ENCODE measurements around the gene DHRS2. TPM values are rescaled to one million over a fixed set of nuclear protein-coding genes. Genes with fewer than 3 reads are reported as not detected.

Gene DHRS2
- total and polyA plus RNA-seq, 2 of the 13 experiments (the other 11 are each of a cell fraction or from before 2014, with no cell fraction given): 1,621 to 3,021 TPM

GRCh38 chr14:23631702-23632460 lies 4.3 kb upstream of the DHRS2 start (continued):
- TF ChIP-seq PLRG1 (conservative IDR thresholded peaks at IDR 0.05) (no peak), ZSCAN5A (CRISPR knock-in tag; IDR thresholded peaks at IDR 0.05; ENCODE audit: borderline replicate concordance) (peak; percentile 64), NPAS2 (CRISPR knock-in tag; IDR thresholded peaks at IDR 0.05; ENCODE audit: borderline replicate concordance) (no peak), CEBPG (CRISPR knock-in tag; IDR thresholded peaks at IDR 0.05) (peak; percentile 40), E2F5 (CRISPR knock-in tag; conservative IDR thresholded peaks at IDR 0.05) (no peak), RNF219 (CRISPR knock-in tag; IDR thresholded peaks at IDR 0.05) (no peak), CC2D1A (CRISPR knock-in tag; IDR thresholded peaks at IDR 0.05) (peak; percentile 47; the same call in 1 of the 2 replicates), HES4 (CRISPR knock-in tag; IDR thresholded peaks at IDR 0.05; ENCODE audit: borderline replicate concordance) (no peak), ZNF782 (CRISPR knock-in tag; IDR thresholded peaks at IDR 0.05; ENCODE audit: borderline replicate concordance) (peak; percentile 89; the same call in 1 of the 2 replicates), POGK (CRISPR knock-in tag; conservative IDR thresholded peaks at IDR 0.05) (peak; percentile 63), ZSCAN20 (CRISPR knock-in tag; IDR thresholded peaks at IDR 0.05; ENCODE audit: borderline replicate concordance) (no peak), SRY (CRISPR knock-in tag; IDR thresholded peaks at IDR 0.05) (no peak), FOXJ3 (CRISPR knock-in tag; IDR thresholded peaks at IDR 0.05; ENCODE audit: borderline replicate concordance) (no peak), ZNF770 (CRISPR knock-in tag; IDR thresholded peaks at IDR 0.05) (no peak), HOXA9 (CRISPR knock-in tag; IDR thresholded peaks at IDR 0.05; ENCODE audit: borderline replicate concordance) (no peak), SALL1 (CRISPR knock-in tag; IDR thresholded peaks at IDR 0.05) (no peak), KDM3A (CRISPR knock-in tag; IDR thresholded peaks at IDR 0.05; ENCODE audit: low read depth) (peak; percentile 76; the same call in 1 of the 2 replicates)

Data from HepG2 (cell line).